MCF 10A (cell line): ENCODE results near the gene ANKLE2. TPM values are rescaled to one million over a fixed set of nuclear protein-coding genes. Genes with fewer than 3 reads are reported as not detected.

ENCODE experiments used
- BruUV-seq: library from RNA; stranded (reverse); fragments of 400-500 nt; replicated peaks from 2 replicates; lab custom pipeline; 2021; lab: Mats Ljungman, UMichigan
- CTCF ChIA-PET: fragments of 300-600 bp; sonication (Branson Sonifier 250); formaldehyde crosslinking; extraction: SDS; loops from one replicate; lab custom pipeline; 2021; ENCODE audit warnings: antibody characterized with exemption, inconsistent platforms; lab: Yijun Ruan, JAX
- POLR2A ChIA-PET: fragments of 300-600, 350-650 bp; sonication (Branson Sonifier 250); formaldehyde crosslinking; extraction: SDS; loops from one replicate; lab custom pipeline; 2020; ENCODE audit warnings: antibody characterized with exemption, inconsistent platforms; lab: Yijun Ruan, JAX
- DNase-seq: peaks from one replicate; pipeline ENCODE4 v3.0.0-alpha.2; 2018; ENCODE audit not compliant: unreplicated experiment
- H3K27ac Mint-ChIP-seq: one replicate; pipeline ENCODE4 v1.8.0; 2022; ENCODE audit warnings: mild to moderate bottlenecking, low read depth, mixed read lengths; ENCODE audit not compliant: unreplicated experiment
- H3K27me3 Mint-ChIP-seq: one replicate; pipeline ENCODE4 v1.8.0; 2022; ENCODE audit warnings: mixed read lengths; ENCODE audit not compliant: insufficient read depth, unreplicated experiment
- H3K36me3 Mint-ChIP-seq: one replicate; pipeline ENCODE4 v1.8.0; 2022; ENCODE audit warnings: mild to moderate bottlenecking, moderate library complexity, mixed read lengths; ENCODE audit not compliant: insufficient read depth, unreplicated experiment
- H3K4me1 Mint-ChIP-seq: one replicate; pipeline ENCODE4 v1.8.0; 2022; ENCODE audit warnings: mixed read lengths; ENCODE audit not compliant: insufficient read depth, unreplicated experiment
- H3K4me3 Mint-ChIP-seq: one replicate; pipeline ENCODE4 v1.8.0; 2022; ENCODE audit warnings: mild to moderate bottlenecking, moderate library complexity, mixed read lengths; ENCODE audit not compliant: unreplicated experiment
- H3K9me3 Mint-ChIP-seq: one replicate; pipeline ENCODE4 v1.8.0; 2022; ENCODE audit warnings: mixed read lengths; ENCODE audit not compliant: unreplicated experiment
- intact Hi-C: fragments of 100-400 bp; cut with micrococcal nuclease; formaldehyde crosslinking; loops from 2 replicates; pipeline ENCODE4 v1.14.1; 2022
- total RNA-seq: library from RNA; stranded (reverse); gene quantifications from 2 replicates; pipeline ENCODE4 v1.2.3, GENCODE V29; 2022
- TF ChIP-seq, protein P1 (sequence below): fragments of 200-600 bp; IDR thresholded peaks from one replicate; pipeline ENCODE4 v1.8.0; 2022; ENCODE audit warnings: antibody characterized with exemption, mild to moderate bottlenecking; ENCODE audit not compliant: unreplicated experiment

The ANKLE2 gene
- total RNA-seq, 1 experiment from 2014 or later, result 142 TPM

DNA sequence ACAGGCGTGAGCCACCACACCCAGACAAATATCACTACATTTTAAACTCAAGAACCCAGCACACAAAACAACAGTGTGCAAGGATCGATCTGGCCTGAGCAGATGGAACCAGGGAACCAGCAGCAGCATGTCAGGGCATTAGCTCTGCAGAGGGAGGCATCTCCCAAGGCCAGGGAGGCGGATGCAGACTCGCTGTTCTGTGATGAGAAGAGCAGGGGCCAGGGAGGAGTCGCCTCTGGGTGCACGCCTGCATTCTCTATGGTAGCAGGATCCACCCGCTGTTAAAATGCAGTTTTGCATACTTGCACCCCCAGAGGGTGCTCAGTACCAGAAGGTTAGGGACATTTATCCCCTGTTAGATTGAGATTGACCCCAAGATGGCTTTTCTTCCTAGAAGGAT, 33.1 kb downstream of the ANKLE2 start:
- intact Hi-C loops, result no loop called here
- TF ChIP-seq, protein P1, sequence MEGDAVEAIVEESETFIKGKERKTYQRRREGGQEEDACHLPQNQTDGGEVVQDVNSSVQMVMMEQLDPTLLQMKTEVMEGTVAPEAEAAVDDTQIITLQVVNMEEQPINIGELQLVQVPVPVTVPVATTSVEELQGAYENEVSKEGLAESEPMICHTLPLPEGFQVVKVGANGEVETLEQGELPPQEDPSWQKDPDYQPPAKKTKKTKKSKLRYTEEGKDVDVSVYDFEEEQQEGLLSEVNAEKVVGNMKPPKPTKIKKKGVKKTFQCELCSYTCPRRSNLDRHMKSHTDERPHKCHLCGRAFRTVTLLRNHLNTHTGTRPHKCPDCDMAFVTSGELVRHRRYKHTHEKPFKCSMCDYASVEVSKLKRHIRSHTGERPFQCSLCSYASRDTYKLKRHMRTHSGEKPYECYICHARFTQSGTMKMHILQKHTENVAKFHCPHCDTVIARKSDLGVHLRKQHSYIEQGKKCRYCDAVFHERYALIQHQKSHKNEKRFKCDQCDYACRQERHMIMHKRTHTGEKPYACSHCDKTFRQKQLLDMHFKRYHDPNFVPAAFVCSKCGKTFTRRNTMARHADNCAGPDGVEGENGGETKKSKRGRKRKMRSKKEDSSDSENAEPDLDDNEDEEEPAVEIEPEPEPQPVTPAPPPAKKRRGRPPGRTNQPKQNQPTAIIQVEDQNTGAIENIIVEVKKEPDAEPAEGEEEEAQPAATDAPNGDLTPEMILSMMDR, result no peak
- Mint-ChIP-seq H3K9me3 (no peaks in the 10 kb centered on the region), H3K36me3 (peaks cover 94% of the 10 kb centered on the region), H3K27me3 (no peaks in the 10 kb centered on the region), H3K4me1 (no peaks in the 10 kb centered on the region), H3K4me3 (no peak overlapping the region), H3K27ac (no peak overlapping the region)
- DNase-seq, result no peak
- POLR2A ChIA-PET, result no interaction called here
- no TSS peak for BruUV-seq
- CTCF ChIA-PET, result no interaction called here

DNA sequence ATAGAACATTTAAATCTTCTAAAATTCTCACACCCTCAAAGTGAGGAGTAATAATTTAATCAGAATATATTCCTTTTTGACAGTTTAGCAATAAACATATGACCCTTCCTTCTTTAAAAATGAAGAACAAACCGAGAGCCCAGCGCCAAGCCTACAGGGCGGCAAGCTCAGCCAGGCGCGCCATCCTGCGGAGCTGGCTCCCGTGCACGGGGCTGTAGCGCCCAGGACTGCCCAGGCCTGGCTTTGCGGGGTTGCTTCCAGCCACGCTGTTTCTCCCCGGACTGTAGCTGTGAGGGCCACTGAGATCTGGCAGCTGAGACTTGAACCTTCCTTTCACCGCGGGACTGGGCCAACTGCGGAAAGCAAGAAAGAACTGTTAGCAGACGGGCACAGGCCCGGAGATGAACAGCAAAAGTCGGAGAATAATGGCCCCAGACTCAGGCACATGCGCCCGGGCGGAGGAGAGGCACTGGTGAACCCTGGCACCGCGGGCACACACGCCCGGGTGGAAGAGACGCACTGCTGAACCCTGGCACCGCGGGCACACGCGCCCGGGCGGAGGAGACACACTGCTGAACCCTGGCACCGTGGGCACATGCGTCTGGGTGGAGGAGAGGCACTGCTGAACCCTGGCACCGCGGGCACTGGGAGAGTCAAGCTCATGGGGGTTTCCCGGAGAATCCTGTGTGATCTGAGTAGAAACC, 34.4 kb downstream of the ANKLE2 start:
- no peak for DNase-seq
- POLR2A ChIA-PET, result interaction anchor here (1.4 kb wide), 1 partner anchor 17 kb away, joined by 6 read pairs; the partner anchor contains the start of gene PGAM5
- Mint-ChIP-seq H3K27ac (no peak overlapping the region), H3K9me3 (no peaks in the 10 kb centered on the region), H3K27me3 (no peaks in the 10 kb centered on the region), H3K4me1 (no peaks in the 10 kb centered on the region), H3K36me3 (peaks cover 97% of the 10 kb centered on the region), H3K4me3 (no peak overlapping the region)
- BruUV-seq, result no TSS peak
- TF ChIP-seq, protein P1, result no peak
- intact Hi-C loops, result no loop called here
- CTCF ChIA-PET, result no interaction called here

- TF ChIP-seq, protein P1, result no peak
- BruUV-seq, result no TSS peak
- Mint-ChIP-seq H3K36me3 (peaks cover 97% of the 10 kb centered on the region), H3K27ac (no peak overlapping the region), H3K4me3 (no peak overlapping the region), H3K9me3 (no peaks in the 10 kb centered on the region), H3K4me1 (no peaks in the 10 kb centered on the region), H3K27me3 (no peaks in the 10 kb centered on the region)
- no peak for DNase-seq
- POLR2A ChIA-PET, result no interaction called here
- CTCF ChIA-PET, result no interaction called here
- intact Hi-C loops, result no loop called here
Measured at GRCh38 chr12:132726386-132726785, 35.2 kb downstream of the ANKLE2 start.

GRCh38 chr12:132724506-132725241, 37.0 kb downstream of the ANKLE2 start:
- POLR2A ChIA-PET, result interaction anchor here (1.1 kb wide), 1 partner anchor 17 kb away, joined by 4 read pairs; no protein-coding TSS in a partner anchor
- Mint-ChIP-seq H3K9me3 (no peaks in the 10 kb centered on the region), H3K4me1 (no peaks in the 10 kb centered on the region), H3K27ac (no peak overlapping the region), H3K4me3 (no peak overlapping the region), H3K27me3 (no peaks in the 10 kb centered on the region), H3K36me3 (peaks cover 97% of the 10 kb centered on the region)
- DNase-seq, result no peak
- intact Hi-C loops, result no loop called here
- TF ChIP-seq, protein P1, result no peak
- CTCF ChIA-PET, result no interaction called here
- BruUV-seq, result no TSS peak
